Natural killer cell treated with Interleukin-12 subunit alpha and Interleukin-12 subunit beta and Interleukin-15 and Interleukin-18, amount 100 ng/mL, for 72 hours (primary cell): ENCODE data around the gene ADCY1. TPM values are rescaled to one million over a fixed set of nuclear protein-coding genes. Genes with fewer than 3 reads are reported as not detected.
A peak's percentile ranks its signal among the peaks of the same experiment; 100 is the strongest.

Source experiments
- ATAC-seq, 2 donors: fragments of 150-1000 bp; cut with Tn5 transposase in 1 of 2; sonication (Bioruptor Pico), chemical (Tn5 transposase) in 1 of 2; 2 replicates each; pipeline ENCODE4 v1.10.0; 2021
- DNase-seq: peaks from one replicate; pipeline ENCODE4 v3.0.0; 2022; ENCODE audit warnings: low spot score
- H3K27ac Mint-ChIP-seq, 2 donors: 1 replicate in 1 of 2; 2 replicates in 1 of 2; pipeline ENCODE4 v1.8.0; 2022; ENCODE audit warnings: mixed read lengths in 2 of 2, mild to moderate bottlenecking in 1 of 2, moderate library complexity in 1 of 2
- H3K27me3 Mint-ChIP-seq, 2 donors: 1 replicate in 1 of 2; 2 replicates in 1 of 2; pipeline ENCODE4 v1.8.0; 2022; ENCODE audit warnings: mixed read lengths in 2 of 2
- H3K36me3 Mint-ChIP-seq: one replicate; pipeline ENCODE4 v1.8.0; 2022; ENCODE audit warnings: mixed read lengths
- H3K4me1 Mint-ChIP-seq, 2 donors: 1 replicate in 1 of 2; 2 replicates in 1 of 2; pipeline ENCODE4 v1.8.0; 2022; ENCODE audit warnings: low read depth in 2 of 2, mixed read lengths in 2 of 2, mild to moderate bottlenecking in 1 of 2
- H3K4me3 Mint-ChIP-seq: one replicate; pipeline ENCODE4 v1.8.0; 2022; ENCODE audit warnings: mixed read lengths
- H3K9me3 Mint-ChIP-seq: 2 replicates; pipeline ENCODE4 v1.8.0; 2022; ENCODE audit warnings: mixed read lengths
- total RNA-seq, 2 donors: library from RNA; stranded (reverse); gene quantifications; one replicate each; pipeline ENCODE4 v1.2.3, GENCODE V29; 2022

ADCY1 gene
- total RNA-seq, 2 donors from 2014 or later: 0.10 to 1.4 TPM

GRCh38 chr7:45682836-45683555, 108.8 kb downstream of the ADCY1 start:
- no peaks in the 10 kb centered on the region for H3K36me3 Mint-ChIP-seq
- no peak overlapping the region for H3K4me3 Mint-ChIP-seq
- H3K27me3 Mint-ChIP-seq: peaks cover 0 to 3% of the 10 kb centered on the region in 2 donors
- no peaks in the 10 kb centered on the region for H3K4me1 Mint-ChIP-seq
- no peaks in the 10 kb centered on the region for H3K9me3 Mint-ChIP-seq
- H3K27ac Mint-ChIP-seq: no peak overlapping the region
- no peak for DNase-seq
- no peak for ATAC-seq

GRCh38 chr7:45683556-45684148, 109.5 kb downstream of the ADCY1 start:
- no peaks in the 10 kb centered on the region for H3K4me1 Mint-ChIP-seq
- no peak for DNase-seq
- no peak for ATAC-seq
- H3K4me3 Mint-ChIP-seq: no peak overlapping the region
- no peaks in the 10 kb centered on the region for H3K36me3 Mint-ChIP-seq
- H3K9me3 Mint-ChIP-seq: no peaks in the 10 kb centered on the region
- no peaks in the 10 kb centered on the region for H3K27me3 Mint-ChIP-seq
- H3K27ac Mint-ChIP-seq: no peak overlapping the region

GRCh38 chr7:45684910-45685618, 110.9 kb downstream of the ADCY1 start:
- Mint-ChIP-seq H3K4me3 (no peak overlapping the region), H3K36me3 (no peaks in the 10 kb centered on the region), H3K27ac (no peak overlapping the region), H3K27me3 (no peaks in the 10 kb centered on the region), H3K9me3 (no peaks in the 10 kb centered on the region), H3K4me1 (peaks cover 7 to 8% of the 10 kb centered on the region in 2 donors)
- ATAC-seq (no peak), DNase-seq (no peak)

GRCh38 chr7:45685619-45686240, 111.6 kb downstream of the ADCY1 start:
- H3K27me3 Mint-ChIP-seq: no peaks in the 10 kb centered on the region
- H3K36me3 Mint-ChIP-seq: no peaks in the 10 kb centered on the region
- no peak overlapping the region for H3K27ac Mint-ChIP-seq
- DNase-seq: no peak
- H3K9me3 Mint-ChIP-seq: no peaks in the 10 kb centered on the region
- no peak overlapping the region for H3K4me3 Mint-ChIP-seq
- peaks cover 8% of the 10 kb centered on the region in 2 donors for H3K4me1 Mint-ChIP-seq
- ATAC-seq: peak in 1 of 2 donors; percentile 20

GRCh38 chr7:45686441-45687184, 112.4 kb downstream of the ADCY1 start:
- no peak for ATAC-seq
- H3K27me3 Mint-ChIP-seq: no peaks in the 10 kb centered on the region
- no peaks in the 10 kb centered on the region for H3K9me3 Mint-ChIP-seq
- no peaks in the 10 kb centered on the region for H3K36me3 Mint-ChIP-seq
- no peak for DNase-seq
- no peak overlapping the region for H3K27ac Mint-ChIP-seq
- H3K4me3 Mint-ChIP-seq: no peak overlapping the region
- H3K4me1 Mint-ChIP-seq: peaks cover 8% of the 10 kb centered on the region in 2 donors

- no peak overlapping the region for H3K4me3 Mint-ChIP-seq
- H3K36me3 Mint-ChIP-seq: no peaks in the 10 kb centered on the region
- H3K27ac Mint-ChIP-seq: no peak overlapping the region
- H3K4me1 Mint-ChIP-seq: peaks cover 8% of the 10 kb centered on the region in 2 donors
- DNase-seq (no peak), ATAC-seq (no peak)
- no peaks in the 10 kb centered on the region for H3K27me3 Mint-ChIP-seq
- no peaks in the 10 kb centered on the region for H3K9me3 Mint-ChIP-seq
Observed at GRCh38 chr7:45687185-45687560, 113.0 kb downstream of the ADCY1 start.

GRCh38 chr7:45687721-45688120, 113.6 kb downstream of the ADCY1 start:
- H3K9me3 Mint-ChIP-seq: no peaks in the 10 kb centered on the region
- ATAC-seq (no peak), DNase-seq (no peak)
- H3K4me3 Mint-ChIP-seq: no peak overlapping the region
- H3K27me3 Mint-ChIP-seq: no peaks in the 10 kb centered on the region
- H3K27ac Mint-ChIP-seq: no peak overlapping the region
- no peaks in the 10 kb centered on the region for H3K36me3 Mint-ChIP-seq
- peaks cover 8% of the 10 kb centered on the region in 2 donors for H3K4me1 Mint-ChIP-seq

- DNase-seq (no peak), ATAC-seq (no peak)
- Mint-ChIP-seq H3K27me3 (no peaks in the 10 kb centered on the region), H3K27ac (no peak overlapping the region), H3K36me3 (no peaks in the 10 kb centered on the region), H3K4me1 (peaks cover 8% of the 10 kb centered on the region in 2 donors), H3K4me3 (no peak overlapping the region), H3K9me3 (no peaks in the 10 kb centered on the region)
Observed at GRCh38 chr7:45688382-45688781, 114.2 kb downstream of the ADCY1 start.

GRCh38 chr7:45689011-45689796, 115.0 kb downstream of the ADCY1 start:
- Mint-ChIP-seq H3K27me3 (no peaks in the 10 kb centered on the region), H3K4me1 (peaks cover 8% of the 10 kb centered on the region in 2 donors), H3K9me3 (no peaks in the 10 kb centered on the region), H3K4me3 (no peak overlapping the region), H3K36me3 (no peaks in the 10 kb centered on the region), H3K27ac (no peak overlapping the region)
- ATAC-seq (peak in 1 of 2 donors; percentile 45), DNase-seq (no peak)

GRCh38 chr7:45689797-45690761, 115.9 kb downstream of the ADCY1 start:
- no peak overlapping the region for H3K4me3 Mint-ChIP-seq
- H3K36me3 Mint-ChIP-seq: no peaks in the 10 kb centered on the region
- no peaks in the 10 kb centered on the region for H3K27me3 Mint-ChIP-seq
- DNase-seq: no peak
- H3K9me3 Mint-ChIP-seq: no peaks in the 10 kb centered on the region
- H3K27ac Mint-ChIP-seq: no peak overlapping the region
- peaks cover 8% of the 10 kb centered on the region in 2 donors for H3K4me1 Mint-ChIP-seq
- peak; percentile 25 to 36 for ATAC-seq

- Mint-ChIP-seq H3K27ac (no peak overlapping the region), H3K9me3 (no peaks in the 10 kb centered on the region), H3K4me1 (peaks cover 8% of the 10 kb centered on the region in 2 donors), H3K36me3 (no peaks in the 10 kb centered on the region), H3K4me3 (no peak overlapping the region), H3K27me3 (no peaks in the 10 kb centered on the region)
- DNase-seq: no peak
- ATAC-seq: no peak
Observed at GRCh38 chr7:45690762-45691150, 116.6 kb downstream of the ADCY1 start.

- H3K9me3 Mint-ChIP-seq: no peaks in the 10 kb centered on the region
- no peak overlapping the region for H3K27ac Mint-ChIP-seq
- ATAC-seq (no peak), DNase-seq (no peak)
- peaks cover 8% of the 10 kb centered on the region in 2 donors for H3K4me1 Mint-ChIP-seq
- H3K27me3 Mint-ChIP-seq: no peaks in the 10 kb centered on the region
- no peak overlapping the region for H3K4me3 Mint-ChIP-seq
- no peaks in the 10 kb centered on the region for H3K36me3 Mint-ChIP-seq
Observed at GRCh38 chr7:45691155-45691656, 117.0 kb downstream of the ADCY1 start.
